Transverse colon (tissue), 4 donors: ENCODE measurements around the gene KRTAP4-4. TPM values are rescaled to one million over a fixed set of nuclear protein-coding genes. Genes with fewer than 3 reads are reported as not detected.
"Not testable (repeated sequence)": the region's sequence is repeated elsewhere in the genome, so short reads cannot be mapped to it uniquely, and the experiment has no call there.

Source experiments
- DNase-seq: peaks from one replicate; pipeline ENCODE4 v3.0.0-alpha.2; 2019
- H3K27ac ChIP-seq, 4 donors: fragments of 200-600 bp; sonication (generic); 2 replicates each; pipeline ENCODE4 v1.5.1; 2016 to 2018; ENCODE audit warnings: inconsistent platforms in 4 of 4
- H3K27me3 ChIP-seq: fragments of 200-600 bp; sonication (generic); 2 replicates; pipeline ENCODE4 v1.5.1; 2017; ENCODE audit warnings: inconsistent platforms
- H3K36me3 ChIP-seq, 4 donors: fragments of 200-600 bp; sonication (generic); 2 replicates each; pipeline ENCODE4 v1.5.1; 2017 to 2019; ENCODE audit warnings: inconsistent platforms in 4 of 4
- H3K4me1 ChIP-seq, 4 donors: fragments of 200-600 bp; sonication (generic); 2 replicates each; pipeline ENCODE4 v1.5.1; 2017 to 2020; ENCODE audit warnings: inconsistent platforms in 4 of 4
- H3K4me3 ChIP-seq, 4 donors: fragments of 200-600 bp; sonication (generic); 1 replicate in 1 of 4; 2 replicates in 3 of 4; pipeline versions ENCODE4 v1.5.1 to v1.6.1; 2017 to 2019; ENCODE audit warnings: inconsistent platforms in 4 of 4
- H3K9me3 ChIP-seq, 2 donors: fragments of 200-600 bp; sonication (generic); 2 replicates each; pipeline ENCODE4 v1.5.1; 2017 to 2019; ENCODE audit warnings: inconsistent platforms in 2 of 2
- CTCF ChIP-seq, 5 experiments: fragments of 200-600 bp in 3 of 5; fragments of 450-650 bp in 2 of 5; sonication (generic) in 3 of 5; IDR thresholded peaks; 1 replicate in 2 of 5; 2 replicates in 3 of 5; pipeline ENCODE4 v1.5.1; 2016 to 2017; ENCODE audit warnings: antibody characterized with exemption in 5 of 5, inconsistent platforms in 3 of 5, mild to moderate bottlenecking in 2 of 5, moderate library complexity in 1 of 5
- EP300 ChIP-seq: sonication (generic); formaldehyde crosslinking; IDR thresholded peaks from one replicate; pipeline ENCODE4 v1.6.1; 2017; ENCODE audit warnings: antibody characterized with exemption, low read depth
- POLR2A ChIP-seq: fragments of 450-650 bp; IDR thresholded peaks from one replicate; pipeline ENCODE4 v1.6.1; 2016; ENCODE audit warnings: antibody characterized with exemption, mild to moderate bottlenecking, moderate library complexity
- POLR2AphosphoS5 ChIP-seq, 3 donors: sonication (generic); formaldehyde crosslinking; IDR thresholded peaks; one replicate each; pipeline ENCODE4 v1.6.1; 2016; ENCODE audit warnings: antibody characterized with exemption in 3 of 3
- WGBS, 2 donors: methylation state at CpG; one replicate each; pipeline ENCODE4 v1.1.5; 2018; ENCODE audit warnings: low coverage in 1 of 2; 5-methylcytosine and 5-hydroxymethylcytosine counted together
- in situ Hi-C, 4 donors: fragments of 200-750 bp; cut with MboI; loops; one replicate each; pipeline versions ENCODE4 v1.15.0 to v1.15.1; 2017; ENCODE audit warnings: low sequenced_read_pairs in 3 of 4, low pct_ligation_motif_present in 1 of 4, low pct_unique_long_range_greater_than_20kb in 1 of 4
- intact Hi-C: fragments of 100-400 bp; cut with DNase I; formaldehyde crosslinking; loops from one replicate; pipeline ENCODE4 v1.15.1; 2023; ENCODE audit warnings: low total_unique reads
- small RNA-seq, 4 donors: library from RNA; depleted of rRNA; stranded (forward); fragments of <200 nt; gene quantifications; one replicate each; pipeline ENCODE3, GENCODE V24; 2016
- total RNA-seq, 4 donors: library from RNA; depleted of rRNA; stranded (reverse); fragments of >200 nt; gene quantifications; one replicate each; pipeline ENCODE4 v1.1.0, GENCODE V29; 2016

KRTAP4-4 gene
- total RNA-seq, 4 donors from 2014 or later, result not detected

GRCh38 chr17:41118721-41119120, 41.8 kb downstream of the KRTAP4-4 start:
- Histone ChIP-seq H3K9me3 (no peaks in the 10 kb centered on the region), H3K4me1 (no peaks in the 10 kb centered on the region), H3K4me3 (no peak overlapping the region), H3K27me3 (peaks cover 8% of the 10 kb centered on the region), H3K36me3 (no peaks in the 10 kb centered on the region), H3K27ac (no peak overlapping the region)
- in situ Hi-C loops (no loop called here), intact Hi-C loops (no loop called here)
- DNase-seq, result no peak
- WGBS, 2 donors, result 87 to 89% methylated on average over 4 of the region's 4 CpGs
- TF ChIP-seq POLR2AphosphoS5 (IDR thresholded peaks at IDR 0.05), result no peak

- H3K4me1 ChIP-seq, H3K27me3 ChIP-seq, in situ Hi-C loops, H3K36me3 ChIP-seq, intact Hi-C loops, H3K27ac ChIP-seq, DNase-seq, H3K4me3 ChIP-seq, H3K9me3 ChIP-seq: not testable (repeated sequence)
- WGBS, 2 donors, result 76 to 100% methylated on average over 1 to 10 of the region's 10 CpGs
Measured at GRCh38 chr17:41117846-41118386, 42.6 kb downstream of the KRTAP4-4 start, which contains the start of gene KRTAP4-11. TSS of gene KRTAP4-11 (minus strand) at chr17:41118373. CDS start at chr17:41118315, 58 bp downstream.

- H3K4me3 ChIP-seq, result no peak overlapping the region
- in situ Hi-C loops, result no loop called here
- H3K27ac ChIP-seq, result no peak overlapping the region
- H3K9me3 ChIP-seq, result no peaks in the 10 kb centered on the region
- no peak for TF ChIP-seq POLR2AphosphoS5 (IDR thresholded peaks at IDR 0.05)
- no peak for TF ChIP-seq CTCF (IDR thresholded peaks at IDR 0.05)
- no peak for TF ChIP-seq POLR2A
- no peak for TF ChIP-seq EP300
- intact Hi-C loops, result no loop called here
- H3K36me3 ChIP-seq, result no peaks in the 10 kb centered on the region
- peaks cover 8% of the 10 kb centered on the region for H3K27me3 ChIP-seq
- H3K4me1 ChIP-seq, result no peaks in the 10 kb centered on the region
- DNase-seq, result no peak
- 0 to 28% methylated on average over 1 to 5 of the region's 5 CpGs for WGBS, 2 donors
Measured at GRCh38 chr17:41116297-41116696, 44.3 kb downstream of the KRTAP4-4 start.

GRCh38 chr17:41111151-41111885, 49.2 kb downstream of the KRTAP4-4 start:
- WGBS, 2 donors, result 82 to 86% methylated on average over 2 of the region's 2 CpGs
- H3K4me1 ChIP-seq, result no peaks in the 10 kb centered on the region
- in situ Hi-C loops (no loop called here), intact Hi-C loops (no loop called here)
- TF ChIP-seq CTCF (IDR thresholded peaks at IDR 0.05) (no peak), EP300 (no peak), POLR2A (no peak), POLR2AphosphoS5 (IDR thresholded peaks at IDR 0.05) (no peak)
- H3K9me3 ChIP-seq, result no peaks in the 10 kb centered on the region
- peaks cover 5% of the 10 kb centered on the region for H3K27me3 ChIP-seq
- H3K36me3 ChIP-seq, result no peaks in the 10 kb centered on the region
- H3K4me3 ChIP-seq, result no peak overlapping the region
- no peak for DNase-seq
- no peak overlapping the region for H3K27ac ChIP-seq

Small RNAs within 50 kb of the gene (small RNA-seq; reads per million reads assigned to genes)
- gene KRTAP4-17P, result 0 reads per million in 4 donors

Other genes starting within 250 kb of the KRTAP4-4 start
- 1 to 10 TPM in 2 of 4 donors, not detected in 2; 1.1 to 2.5 TPM for gene KRT23, start 223.1 kb downstream of the KRTAP4-4 start, total RNA-seq
- gene KRT39, start 193.8 kb downstream of the KRTAP4-4 start, total RNA-seq, result not detected
- under 1 TPM in 1 of 4 donors, not detected in 3; 0.48 TPM for gene KRT40, start 176.4 kb downstream of the KRTAP4-4 start, total RNA-seq
- not detected for gene KRTAP3-3, start 166.6 kb downstream of the KRTAP4-4 start, total RNA-seq
- not detected for gene KRTAP3-2, start 160.8 kb downstream of the KRTAP4-4 start, total RNA-seq
- not detected for gene KRTAP3-1, start 151.6 kb downstream of the KRTAP4-4 start, total RNA-seq
- not detected for gene KRTAP1-5, start 133.5 kb downstream of the KRTAP4-4 start, total RNA-seq
- not detected for gene KRTAP1-4, start 130.6 kb downstream of the KRTAP4-4 start, total RNA-seq
- gene KRTAP1-3, start 125.9 kb downstream of the KRTAP4-4 start, total RNA-seq, result not detected
- gene KRTAP1-1, start 119.3 kb downstream of the KRTAP4-4 start, total RNA-seq, result not detected
- gene KRTAP2-1, start 113.4 kb downstream of the KRTAP4-4 start, total RNA-seq, result not detected
- not detected for gene KRTAP2-2, start 105.5 kb downstream of the KRTAP4-4 start, total RNA-seq
- not detected for gene KRTAP2-3, start 100.6 kb downstream of the KRTAP4-4 start, total RNA-seq
- gene KRTAP2-4, start 94.9 kb downstream of the KRTAP4-4 start, total RNA-seq, result not detected
- gene KRTAP4-7, start 76.6 kb downstream of the KRTAP4-4 start, total RNA-seq, result not detected
- not detected for gene KRTAP4-8, start 62.6 kb downstream of the KRTAP4-4 start, total RNA-seq
- gene KRTAP4-16, start 58.5 kb downstream of the KRTAP4-4 start, total RNA-seq, result not detected
- gene KRTAP4-9, start 55.4 kb downstream of the KRTAP4-4 start, total RNA-seq, result not detected
- not detected for gene KRTAP4-11, start 42.4 kb downstream of the KRTAP4-4 start, total RNA-seq
- gene KRTAP4-12, start 36.6 kb downstream of the KRTAP4-4 start, total RNA-seq, result not detected
- gene KRTAP4-6, start 20.2 kb downstream of the KRTAP4-4 start, total RNA-seq, result not detected
- gene KRTAP4-5, start 10.9 kb downstream of the KRTAP4-4 start, total RNA-seq, result not detected
- not detected for gene KRTAP4-3, start 7.5 kb upstream of the KRTAP4-4 start, total RNA-seq
- gene KRTAP4-2, start 17.5 kb upstream of the KRTAP4-4 start, total RNA-seq, result not detected
- gene KRTAP4-1, start 24.2 kb upstream of the KRTAP4-4 start, total RNA-seq, result under 1 TPM in 1 of 4 donors, not detected in 3; 0.82 TPM
- not detected for gene KRTAP9-1, start 29.1 kb upstream of the KRTAP4-4 start, total RNA-seq
- gene KRTAP9-2, start 65.9 kb upstream of the KRTAP4-4 start, total RNA-seq, result not detected
- not detected for gene KRTAP9-3, start 71.7 kb upstream of the KRTAP4-4 start, total RNA-seq
- not detected for gene KRTAP9-8, start 77.3 kb upstream of the KRTAP4-4 start, total RNA-seq
- gene KRTAP9-4, start 88.9 kb upstream of the KRTAP4-4 start, total RNA-seq, result not detected
- gene KRTAP9-9, start 94.6 kb upstream of the KRTAP4-4 start, total RNA-seq, result not detected
- gene KRTAP9-6, start 104.6 kb upstream of the KRTAP4-4 start, total RNA-seq, result not detected
- not detected for gene KRTAP9-7, start 115.0 kb upstream of the KRTAP4-4 start, total RNA-seq
- not detected for gene KRTAP29-1, start 142.1 kb upstream of the KRTAP4-4 start, total RNA-seq
- gene KRTAP16-1, start 148.6 kb upstream of the KRTAP4-4 start, total RNA-seq, result not detected
- gene KRTAP17-1, start 155.0 kb upstream of the KRTAP4-4 start, total RNA-seq, result not detected
- gene KRT33A, start 190.1 kb upstream of the KRTAP4-4 start, total RNA-seq, result not detected
- gene KRT33B, start 209.1 kb upstream of the KRTAP4-4 start, total RNA-seq, result not detected
- not detected for gene KRT34, start 221.6 kb upstream of the KRTAP4-4 start, total RNA-seq
- not detected for gene KRT31, start 236.9 kb upstream of the KRTAP4-4 start, total RNA-seq